Measurements from ENCODE around the gene FRMD8.

The FRMD8 gene

DNA sequence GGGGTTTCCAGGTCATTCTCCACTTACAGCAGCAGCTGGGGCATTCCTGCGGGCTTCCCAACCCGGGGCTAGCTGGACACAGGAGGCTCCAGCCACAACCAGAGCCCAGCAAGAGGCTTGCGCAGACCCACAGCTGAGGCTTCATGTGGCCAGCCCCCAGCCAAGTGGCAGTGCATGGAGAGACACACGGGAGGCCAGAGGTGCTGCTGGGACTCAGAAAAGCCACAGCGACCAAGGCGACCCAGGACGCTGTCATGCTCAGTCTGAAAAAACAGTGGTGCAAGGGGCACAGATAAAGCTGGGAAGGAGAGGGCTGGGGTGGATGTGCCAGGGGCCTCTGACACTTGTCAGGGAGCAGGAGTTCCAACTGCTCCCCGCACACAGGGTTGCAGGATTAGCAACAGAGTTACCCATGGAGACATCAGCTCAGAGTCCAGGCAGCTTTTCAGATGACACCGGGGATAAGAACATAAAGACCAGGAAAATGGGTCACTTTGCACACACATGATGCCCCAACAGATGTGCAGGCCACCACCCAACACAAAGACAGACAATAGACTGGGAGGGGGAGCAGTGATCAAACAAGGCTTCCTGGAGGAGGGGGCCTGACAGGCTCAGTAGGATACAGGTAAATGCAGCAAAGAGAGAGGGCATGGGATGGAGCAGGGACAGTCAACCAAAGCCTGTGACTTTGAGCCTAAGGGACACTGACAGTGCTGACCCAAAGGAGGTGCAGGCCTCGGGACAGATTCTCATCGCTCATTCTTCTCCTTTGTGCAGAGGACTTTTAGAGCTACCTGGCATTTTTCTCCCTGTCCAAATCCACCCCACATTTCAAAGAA is 29.3 kb downstream of the FRMD8 start:
- Histone ChIP-seq H3K4me3 (ENCODE audit: low read length) (no peak overlapping the region), H3K36me3 (ENCODE audit: control insufficient read depth, insufficient read depth, low read length) (peaks cover 6% of the 10 kb centered on the region), H3K4me1 (ENCODE audit: control insufficient read depth, insufficient read depth, low read length) (peaks cover 11% of the 10 kb centered on the region), H3K9me3 (ENCODE audit: control insufficient read depth, insufficient read depth, low read length) (no peaks in the 10 kb centered on the region), H3K27ac (ENCODE audit: low read length) (no peak overlapping the region), H3K27me3 (ENCODE audit: control insufficient read depth, insufficient read depth, low read length) (no peaks in the 10 kb centered on the region)
- no peak for DNase-seq (ENCODE audit: low read depth, low spot score)
- WGBS (ENCODE audit: insufficient coverage, insufficient read length) = no CpG with 5 or more reads among the region's 11 CpGs

DNA sequence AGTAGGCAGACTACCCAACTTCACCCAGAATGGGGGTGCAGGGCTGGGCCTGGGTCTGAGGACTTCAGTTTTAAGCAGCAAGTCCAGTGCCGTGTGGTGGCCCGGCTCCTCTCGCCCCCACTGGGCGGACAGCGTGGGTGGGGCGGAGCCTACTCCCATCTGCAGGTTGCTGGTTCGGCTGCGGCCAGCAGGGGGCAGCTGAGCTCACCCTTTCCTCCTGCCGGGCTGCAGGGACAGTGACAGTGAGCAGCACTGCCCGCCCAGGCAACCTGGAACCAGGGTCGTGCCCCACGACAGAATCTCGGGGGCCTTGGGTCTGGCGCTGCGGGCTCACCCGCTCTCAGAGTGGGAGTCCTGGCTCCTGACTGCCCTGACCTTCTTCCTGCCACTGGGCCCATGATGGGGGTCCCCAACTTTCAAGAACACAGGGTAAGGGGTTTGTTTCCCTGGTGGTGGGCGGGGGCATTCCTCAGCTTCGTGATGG is 29.9 kb downstream of the FRMD8 start:
- no CpG with 5 or more reads among the region's 18 CpGs for WGBS (ENCODE audit: insufficient coverage, insufficient read length)
- no peak overlapping the region for H3K27ac ChIP-seq (ENCODE audit: low read length)
- no peaks in the 10 kb centered on the region for H3K27me3 ChIP-seq (ENCODE audit: control insufficient read depth, insufficient read depth, low read length)
- peak; percentile 57 for DNase-seq (ENCODE audit: low read depth, low spot score)
- H3K4me3 ChIP-seq (ENCODE audit: low read length) = no peak overlapping the region
- H3K4me1 ChIP-seq (ENCODE audit: control insufficient read depth, insufficient read depth, low read length) = peaks cover 14% of the 10 kb centered on the region
- H3K9me3 ChIP-seq (ENCODE audit: control insufficient read depth, insufficient read depth, low read length) = no peaks in the 10 kb centered on the region
- peaks cover 2% of the 10 kb centered on the region for H3K36me3 ChIP-seq (ENCODE audit: control insufficient read depth, insufficient read depth, low read length)

DNA sequence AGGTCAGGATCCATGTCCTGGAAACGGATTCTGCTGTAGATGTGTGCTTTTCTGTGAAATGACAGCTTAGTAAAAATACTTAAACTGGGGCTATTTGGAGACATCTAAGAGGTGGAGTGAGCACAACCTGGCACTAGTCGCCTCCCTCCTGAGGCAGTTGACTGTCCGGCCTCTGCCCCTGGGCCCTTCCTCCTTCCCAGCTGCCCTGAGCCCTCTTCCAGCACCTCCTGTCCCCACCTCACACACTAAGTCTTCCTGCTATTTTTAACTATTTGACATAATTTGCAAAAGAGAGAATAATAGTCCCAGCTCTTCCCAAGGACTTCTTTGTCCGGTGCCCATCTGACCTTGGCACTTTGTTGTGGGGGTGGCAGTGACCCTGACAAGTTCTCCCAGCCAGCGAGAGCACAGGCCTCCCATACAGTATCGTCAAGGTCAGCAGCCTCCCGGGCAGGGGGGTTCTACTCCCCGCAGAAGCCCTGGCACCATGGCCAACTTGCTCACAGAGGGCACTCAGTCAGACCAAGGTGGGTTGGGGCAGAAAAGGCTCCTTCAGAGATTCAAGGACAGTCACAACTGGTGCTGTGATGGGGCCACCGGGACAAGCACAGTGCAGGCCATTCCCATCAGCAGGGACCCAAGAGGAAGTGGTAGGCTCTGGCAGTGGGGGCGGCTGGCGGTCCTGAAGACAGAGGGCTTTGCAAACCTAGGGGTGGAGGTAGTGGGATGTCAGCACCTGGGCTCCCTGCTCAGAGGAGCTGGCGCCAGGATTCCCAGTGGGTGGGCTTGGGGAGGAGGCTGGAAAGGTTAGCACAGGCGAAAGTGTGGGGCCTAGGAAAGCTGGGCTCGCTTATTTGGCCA is 30.6 kb downstream of the FRMD8 start:
- H3K4me1 ChIP-seq (ENCODE audit: control insufficient read depth, insufficient read depth, low read length) = peaks cover 16% of the 10 kb centered on the region
- H3K27ac ChIP-seq (ENCODE audit: low read length) = no peak overlapping the region
- DNase-seq (ENCODE audit: low read depth, low spot score) = no peak

DNA sequence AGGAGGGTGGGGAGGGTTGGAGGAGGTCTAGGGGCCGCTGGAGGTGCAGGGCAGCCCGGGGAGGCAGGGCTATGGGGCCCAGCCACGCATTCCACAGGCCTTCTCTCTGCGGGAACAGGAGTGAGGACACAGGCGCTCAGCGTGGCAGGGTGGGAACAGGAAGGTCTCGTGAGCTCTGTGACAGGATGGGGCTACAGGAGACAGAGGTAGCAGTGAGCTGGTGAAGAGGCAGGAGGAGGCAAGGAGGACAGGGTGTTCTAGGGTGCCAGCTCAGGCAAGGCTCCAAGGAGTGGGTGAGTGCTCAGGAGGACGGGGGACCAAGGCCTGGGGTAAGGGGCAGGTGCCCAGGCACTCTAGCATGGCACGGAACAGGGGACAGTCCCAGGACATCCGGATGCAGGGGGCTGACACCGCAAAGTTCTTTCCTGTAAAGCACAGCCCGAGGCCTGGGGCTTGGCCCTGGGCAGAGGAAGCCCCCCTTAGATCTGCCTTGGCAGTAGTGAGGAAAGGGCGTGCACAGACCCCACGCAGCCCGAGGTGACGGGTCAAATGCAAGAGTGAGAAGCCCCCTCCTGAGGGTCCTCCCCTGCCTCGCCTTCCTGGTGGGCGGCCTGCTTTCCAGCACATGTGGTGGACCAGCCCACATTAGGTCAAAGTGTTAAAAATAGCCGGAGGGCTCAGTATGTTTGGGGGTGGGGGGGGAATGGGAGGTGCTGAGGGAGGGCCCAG is 31.4 kb downstream of the FRMD8 start:
- WGBS (ENCODE audit: insufficient coverage, insufficient read length) = no CpG with 5 or more reads among the region's 19 CpGs
- H3K27ac ChIP-seq (ENCODE audit: low read length) = no peak overlapping the region
- no peaks in the 10 kb centered on the region for H3K36me3 ChIP-seq (ENCODE audit: control insufficient read depth, insufficient read depth, low read length)
- no peak overlapping the region for H3K4me3 ChIP-seq (ENCODE audit: low read length)
- H3K4me1 ChIP-seq (ENCODE audit: control insufficient read depth, insufficient read depth, low read length) = peaks cover 18% of the 10 kb centered on the region
- H3K9me3 ChIP-seq (ENCODE audit: control insufficient read depth, insufficient read depth, low read length) = no peaks in the 10 kb centered on the region
- no peak for DNase-seq (ENCODE audit: low read depth, low spot score)
- H3K27me3 ChIP-seq (ENCODE audit: control insufficient read depth, insufficient read depth, low read length) = no peaks in the 10 kb centered on the region

More for the DNA sequence above, 30.6 kb downstream of the FRMD8 start:
- H3K9me3 ChIP-seq (ENCODE audit: control insufficient read depth, insufficient read depth, low read length) = no peaks in the 10 kb centered on the region
- no CpG with 5 or more reads among the region's 14 CpGs for WGBS (ENCODE audit: insufficient coverage, insufficient read length)
- H3K4me3 ChIP-seq (ENCODE audit: low read length) = no peak overlapping the region
- no peaks in the 10 kb centered on the region for H3K27me3 ChIP-seq (ENCODE audit: control insufficient read depth, insufficient read depth, low read length)
- no peaks in the 10 kb centered on the region for H3K36me3 ChIP-seq (ENCODE audit: control insufficient read depth, insufficient read depth, low read length)

DNA sequence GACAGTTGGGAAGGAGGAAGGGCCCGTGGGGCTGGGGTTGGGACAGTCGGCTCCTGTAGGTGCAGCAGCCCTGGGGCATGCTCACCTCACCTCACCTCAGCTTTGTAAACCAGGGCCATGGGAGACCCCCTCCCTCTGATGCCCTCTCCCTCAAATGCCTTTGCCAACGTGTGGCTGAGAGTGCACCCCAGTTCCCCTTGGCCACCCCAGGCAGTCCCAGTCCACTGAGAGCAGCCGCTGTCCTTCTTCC is 31.9 kb downstream of the FRMD8 start:
- peaks cover 23% of the 10 kb centered on the region for H3K4me1 ChIP-seq (ENCODE audit: control insufficient read depth, insufficient read depth, low read length)
- no peaks in the 10 kb centered on the region for H3K27me3 ChIP-seq (ENCODE audit: control insufficient read depth, insufficient read depth, low read length)
- H3K36me3 ChIP-seq (ENCODE audit: control insufficient read depth, insufficient read depth, low read length) = no peaks in the 10 kb centered on the region
- WGBS (ENCODE audit: insufficient coverage, insufficient read length) = no CpG with 5 or more reads among the region's 4 CpGs
- H3K27ac ChIP-seq (ENCODE audit: low read length) = no peak overlapping the region
- DNase-seq (ENCODE audit: low read depth, low spot score) = no peak
- no peak overlapping the region for H3K4me3 ChIP-seq (ENCODE audit: low read length)
- H3K9me3 ChIP-seq (ENCODE audit: control insufficient read depth, insufficient read depth, low read length) = no peaks in the 10 kb centered on the region

GRCh38 chr11:65418681-65419459 is 32.4 kb downstream of the FRMD8 start:
- Histone ChIP-seq H3K9me3 (ENCODE audit: control insufficient read depth, insufficient read depth, low read length) (no peaks in the 10 kb centered on the region), H3K27me3 (ENCODE audit: control insufficient read depth, insufficient read depth, low read length) (no peaks in the 10 kb centered on the region), H3K36me3 (ENCODE audit: control insufficient read depth, insufficient read depth, low read length) (no peaks in the 10 kb centered on the region), H3K27ac (ENCODE audit: low read length) (no peak overlapping the region), H3K4me3 (ENCODE audit: low read length) (no peak overlapping the region), H3K4me1 (ENCODE audit: control insufficient read depth, insufficient read depth, low read length) (peaks cover 27% of the 10 kb centered on the region)
- no CpG with 5 or more reads among the region's 15 CpGs for WGBS (ENCODE audit: insufficient coverage, insufficient read length)
- peak; percentile 76 for DNase-seq (ENCODE audit: low read depth, low spot score)

DNA sequence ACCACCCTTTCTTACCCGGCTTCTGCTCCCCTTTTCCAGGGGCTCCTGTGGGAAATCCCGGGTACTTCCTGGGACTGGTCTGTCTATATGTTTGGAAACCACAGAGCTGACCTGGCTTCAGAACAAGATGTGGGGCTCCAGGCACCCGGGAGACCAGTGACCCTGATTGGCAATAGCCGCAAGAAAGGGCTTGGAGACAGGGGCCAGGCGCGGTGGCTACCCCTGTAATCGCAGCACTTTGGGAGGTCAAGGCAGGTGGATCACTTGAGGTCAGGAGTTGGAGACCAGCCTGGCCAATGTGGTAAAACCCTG is 33.0 kb downstream of the FRMD8 start:
- Histone ChIP-seq H3K27ac (ENCODE audit: low read length) (no peak overlapping the region), H3K9me3 (ENCODE audit: control insufficient read depth, insufficient read depth, low read length) (no peaks in the 10 kb centered on the region), H3K4me1 (ENCODE audit: control insufficient read depth, insufficient read depth, low read length) (peaks cover 27% of the 10 kb centered on the region), H3K36me3 (ENCODE audit: control insufficient read depth, insufficient read depth, low read length) (no peaks in the 10 kb centered on the region), H3K27me3 (ENCODE audit: control insufficient read depth, insufficient read depth, low read length) (no peaks in the 10 kb centered on the region), H3K4me3 (ENCODE audit: low read length) (no peak overlapping the region)
- no CpG with 5 or more reads among the region's 7 CpGs for WGBS (ENCODE audit: insufficient coverage, insufficient read length)
- no peak for DNase-seq (ENCODE audit: low read depth, low spot score)

- no peak for DNase-seq (ENCODE audit: low read depth, low spot score)
- H3K4me1 ChIP-seq (ENCODE audit: control insufficient read depth, insufficient read depth, low read length) = peaks cover 29% of the 10 kb centered on the region
- WGBS (ENCODE audit: insufficient coverage, insufficient read length) = no CpG with 5 or more reads among the region's 6 CpGs
- H3K4me3 ChIP-seq (ENCODE audit: low read length) = no peak overlapping the region
- H3K9me3 ChIP-seq (ENCODE audit: control insufficient read depth, insufficient read depth, low read length) = no peaks in the 10 kb centered on the region
- H3K36me3 ChIP-seq (ENCODE audit: control insufficient read depth, insufficient read depth, low read length) = no peaks in the 10 kb centered on the region
- no peak overlapping the region for H3K27ac ChIP-seq (ENCODE audit: low read length)
- no peaks in the 10 kb centered on the region for H3K27me3 ChIP-seq (ENCODE audit: control insufficient read depth, insufficient read depth, low read length)
These were observed 33.5 kb downstream of the FRMD8 start for GRCh38 chr11:65419772-65420481.

DNA sequence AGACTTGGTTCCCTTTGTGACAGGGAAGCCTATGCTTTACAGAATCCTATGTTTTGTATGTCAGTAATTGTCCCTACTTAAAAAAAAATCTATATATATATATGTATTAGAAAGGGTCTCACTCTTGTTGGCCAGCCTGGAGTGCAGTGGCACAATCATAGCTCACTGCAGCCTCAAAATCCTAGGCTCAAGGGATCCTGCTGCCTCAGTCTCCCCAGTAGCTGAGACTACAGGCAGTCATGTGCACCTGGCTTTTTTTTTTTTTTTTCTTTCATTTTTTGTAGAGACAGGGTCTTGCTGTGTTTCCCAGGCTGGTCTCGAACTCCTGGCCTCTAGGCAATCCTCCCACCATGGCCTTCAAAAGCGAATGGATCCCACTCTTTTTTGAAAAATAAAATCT is 34.1 kb downstream of the FRMD8 start:
- H3K27me3 ChIP-seq (ENCODE audit: control insufficient read depth, insufficient read depth, low read length) = no peaks in the 10 kb centered on the region
- no peak for DNase-seq (ENCODE audit: low read depth, low spot score)
- H3K4me3 ChIP-seq (ENCODE audit: low read length) = no peak overlapping the region

More for the DNA sequence above, 34.1 kb downstream of the FRMD8 start:
- Histone ChIP-seq H3K36me3 (ENCODE audit: control insufficient read depth, insufficient read depth, low read length) (no peaks in the 10 kb centered on the region), H3K9me3 (ENCODE audit: control insufficient read depth, insufficient read depth, low read length) (no peaks in the 10 kb centered on the region), H3K4me1 (ENCODE audit: control insufficient read depth, insufficient read depth, low read length) (peaks cover 29% of the 10 kb centered on the region), H3K27ac (ENCODE audit: low read length) (no peak overlapping the region)
- WGBS (ENCODE audit: insufficient coverage, insufficient read length) = no CpG with 5 or more reads among the region's 2 CpGs
